ENCODE measurements around the gene NOL3.

Gene NOL3

GRCh38 chr16:67161595-67162058, 8.7 kb upstream of the NOL3 start:
- Histone ChIP-seq H2BK120ac (ENCODE audit: low read depth, low read length) (no peak overlapping the region), H3K23ac (ENCODE audit: low read length in 2 of 2) (peak overlapping the region in 1 of 2 experiments; percentile 61), H2AFZ (ENCODE audit: low read depth, low read length) (no peak overlapping the region), H3K27ac (ENCODE audit: low read length, poor library complexity, severe bottlenecking) (no peak overlapping the region), H2BK12ac (ENCODE audit: low read length in 2 of 2) (peak overlapping the region in 1 of 2 experiments; percentile 7), H3K14ac (ENCODE audit: low read length in 2 of 2) (no peak overlapping the region), H4K91ac (ENCODE audit: low read length) (no peak overlapping the region), H3K4me3 (ENCODE audit: insufficient read depth in 1 of 2, low read depth in 1 of 2, low read length in 2 of 2) (peak overlapping the region in 1 of 2 experiments; percentile 99), H2BK5ac (ENCODE audit: low read depth, low read length, poor library complexity, severe bottlenecking) (no peak overlapping the region), H2BK15ac (ENCODE audit: low read depth, poor library complexity, severe bottlenecking) (no peak overlapping the region), H3K4ac (ENCODE audit: low read depth in 1 of 2, low read length in 2 of 2) (no peak overlapping the region), H3K36me3 (ENCODE audit: control insufficient read depth in 1 of 2, insufficient read depth in 2 of 2, low read depth in 1 of 2, low read length in 2 of 2) (peaks cover 0 to 4% of the 10 kb centered on the region in 2 experiments), H3K4me2 (ENCODE audit: low read length, poor library complexity, severe bottlenecking) (no peak overlapping the region), H3K27me3 (ENCODE audit: control insufficient read depth in 1 of 2, insufficient read depth in 1 of 2, low read length in 2 of 2) (peaks cover 21 to 51% of the 10 kb centered on the region in 2 experiments), H4K8ac (ENCODE audit: low read length) (no peak overlapping the region), H2AK5ac (ENCODE audit: low read length, severe bottlenecking) (no peak overlapping the region), H3K4me1 (ENCODE audit: control insufficient read depth, insufficient read depth, low read depth, low read length) (peaks cover 53% of the 10 kb centered on the region), H3K79me1 (replicated peaks; ENCODE audit: low read length, poor library complexity, severe bottlenecking) (peaks cover 7% of the 10 kb centered on the region), H3K9ac (ENCODE audit: low read length) (peak overlapping the region; percentile 93), H3K9me3 (ENCODE audit: control insufficient read depth, low read length) (no peaks in the 10 kb centered on the region), H3K18ac (ENCODE audit: low read depth in 1 of 2, low read length in 2 of 2) (no peak overlapping the region)
- no peak for DNase-seq
- WGBS, result 37% methylated on average over 25 of the region's 25 CpGs

GRCh38 chr16:67162506-67163163, 7.7 kb upstream of the NOL3 start:
- H3K4me3 ChIP-seq (ENCODE audit: insufficient read depth in 1 of 2, low read depth in 1 of 2, low read length in 2 of 2), result no peak overlapping the region
- peaks cover 0 to 7% of the 10 kb centered on the region in 2 experiments for H3K36me3 ChIP-seq (ENCODE audit: control insufficient read depth in 1 of 2, insufficient read depth in 2 of 2, low read depth in 1 of 2, low read length in 2 of 2)
- no peak overlapping the region for H3K27ac ChIP-seq (ENCODE audit: low read length, poor library complexity, severe bottlenecking)
- H3K79me1 ChIP-seq (replicated peaks; ENCODE audit: low read length, poor library complexity, severe bottlenecking), result peaks cover 6% of the 10 kb centered on the region
- peaks cover 53% of the 10 kb centered on the region for H3K4me1 ChIP-seq (ENCODE audit: control insufficient read depth, insufficient read depth, low read depth, low read length)
- peak overlapping the region in 1 of 2 experiments; percentile 42 for H3K18ac ChIP-seq (ENCODE audit: low read depth in 1 of 2, low read length in 2 of 2)
- no peak overlapping the region for H2AK5ac ChIP-seq (ENCODE audit: low read length, severe bottlenecking)
- no peak overlapping the region for H2BK5ac ChIP-seq (ENCODE audit: low read depth, low read length, poor library complexity, severe bottlenecking)
- H2BK15ac ChIP-seq (ENCODE audit: low read depth, poor library complexity, severe bottlenecking), result no peak overlapping the region
- H3K4me2 ChIP-seq (ENCODE audit: low read length, poor library complexity, severe bottlenecking), result peak overlapping the region; percentile 96
- H3K4ac ChIP-seq (ENCODE audit: low read depth in 1 of 2, low read length in 2 of 2), result no peak overlapping the region
- H3K9ac ChIP-seq (ENCODE audit: low read length), result no peak overlapping the region
- peak overlapping the region in 1 of 2 experiments; percentile 85 for H3K23ac ChIP-seq (ENCODE audit: low read length in 2 of 2)
- no peaks in the 10 kb centered on the region for H3K9me3 ChIP-seq (ENCODE audit: control insufficient read depth, low read length)
- 8% methylated on average over 42 of the region's 44 CpGs for WGBS
- H2AFZ ChIP-seq (ENCODE audit: low read depth, low read length), result no peak overlapping the region
- peak; percentile 50 for DNase-seq
- no peak overlapping the region for H2BK120ac ChIP-seq (ENCODE audit: low read depth, low read length)
- no peak overlapping the region for H3K14ac ChIP-seq (ENCODE audit: low read length in 2 of 2)
- H4K91ac ChIP-seq (ENCODE audit: low read length), result peak overlapping the region; percentile 74
- H4K8ac ChIP-seq (ENCODE audit: low read length), result peak overlapping the region; percentile 55
- H2BK12ac ChIP-seq (ENCODE audit: low read length in 2 of 2), result no peak overlapping the region
- peaks cover 21 to 53% of the 10 kb centered on the region in 2 experiments for H3K27me3 ChIP-seq (ENCODE audit: control insufficient read depth in 1 of 2, insufficient read depth in 1 of 2, low read length in 2 of 2)

GRCh38 chr16:67163164-67163998, 7.0 kb upstream of the NOL3 start:
- H4K8ac ChIP-seq (ENCODE audit: low read length), result peak overlapping the region; percentile 12
- H3K9ac ChIP-seq (ENCODE audit: low read length), result peak overlapping the region; percentile 57
- H3K4me3 ChIP-seq (ENCODE audit: insufficient read depth in 1 of 2, low read depth in 1 of 2, low read length in 2 of 2), result peak overlapping the region; percentile 49 to 62
- peaks cover 6% of the 10 kb centered on the region for H3K79me1 ChIP-seq (replicated peaks; ENCODE audit: low read length, poor library complexity, severe bottlenecking)
- peak overlapping the region; percentile 20 for H2AFZ ChIP-seq (ENCODE audit: low read depth, low read length)
- peak overlapping the region; percentile 96 for H3K4me2 ChIP-seq (ENCODE audit: low read length, poor library complexity, severe bottlenecking)
- H4K91ac ChIP-seq (ENCODE audit: low read length), result peak overlapping the region; percentile 74
- H2BK15ac ChIP-seq (ENCODE audit: low read depth, poor library complexity, severe bottlenecking), result peak overlapping the region; percentile 62
- peaks cover 53% of the 10 kb centered on the region for H3K4me1 ChIP-seq (ENCODE audit: control insufficient read depth, insufficient read depth, low read depth, low read length)
- H3K36me3 ChIP-seq (ENCODE audit: control insufficient read depth in 1 of 2, insufficient read depth in 2 of 2, low read depth in 1 of 2, low read length in 2 of 2), result peaks cover 0 to 7% of the 10 kb centered on the region in 2 experiments
- no peaks in the 10 kb centered on the region for H3K9me3 ChIP-seq (ENCODE audit: control insufficient read depth, low read length)
- no peak overlapping the region for H2AK5ac ChIP-seq (ENCODE audit: low read length, severe bottlenecking)
- no peak overlapping the region for H3K4ac ChIP-seq (ENCODE audit: low read depth in 1 of 2, low read length in 2 of 2)
- no peak overlapping the region for H3K27ac ChIP-seq (ENCODE audit: low read length, poor library complexity, severe bottlenecking)
- peak overlapping the region; percentile 12 to 59 for H2BK12ac ChIP-seq (ENCODE audit: low read length in 2 of 2)
- DNase-seq, result peak; percentile 49
- WGBS, result 3% methylated on average over 87 of the region's 99 CpGs
- H2BK5ac ChIP-seq (ENCODE audit: low read depth, low read length, poor library complexity, severe bottlenecking), result no peak overlapping the region
- peak overlapping the region in 1 of 2 experiments; percentile 85 for H3K23ac ChIP-seq (ENCODE audit: low read length in 2 of 2)
- no peak overlapping the region for H2BK120ac ChIP-seq (ENCODE audit: low read depth, low read length)
- H3K18ac ChIP-seq (ENCODE audit: low read depth in 1 of 2, low read length in 2 of 2), result peak overlapping the region in 1 of 2 experiments; percentile 67
- H3K14ac ChIP-seq (ENCODE audit: low read length in 2 of 2), result no peak overlapping the region
- peaks cover 21 to 60% of the 10 kb centered on the region in 2 experiments for H3K27me3 ChIP-seq (ENCODE audit: control insufficient read depth in 1 of 2, insufficient read depth in 1 of 2, low read length in 2 of 2)
